ENCODE results near the gene DTYMK. TPM values are rescaled to one million over a fixed set of nuclear protein-coding genes. Genes with fewer than 3 reads are reported as not detected.

Gene DTYMK
- total and polyA plus RNA-seq, 3 donors from 2014 or later = 16.4 to 30.0 (median 27.4) TPM

- DNase-seq = no peak
- Histone ChIP-seq H3K4me3 (no peak overlapping the region), H3K27me3 (no peaks in the 10 kb centered on the region), H3K4me1 (no peaks in the 10 kb centered on the region), H3K27ac (no peak overlapping the region), H3K36me3 (ENCODE audit: low read depth, missing control alignments) (no peaks in the 10 kb centered on the region), H3K9me3 (no peaks in the 10 kb centered on the region)
- no peak for TF ChIP-seq CTCF (IDR thresholded peaks at IDR 0.05)
- TF ChIP-seq POLR2A (IDR thresholded peaks at IDR 0.05) = no peak
- 78 to 85% methylated on average over 16 to 21 of the region's 21 CpGs for WGBS, 2 donors
- intact Hi-C loops (cut with DNase I; ENCODE audit: low total_unique reads) = no loop called here
Observed at GRCh38 chr2:241673797-241674725, 12.6 kb downstream of the DTYMK start.

- Histone ChIP-seq H3K27me3 (no peaks in the 10 kb centered on the region), H3K36me3 (ENCODE audit: low read depth, missing control alignments) (no peaks in the 10 kb centered on the region), H3K4me1 (no peaks in the 10 kb centered on the region), H3K4me3 (no peak overlapping the region), H3K27ac (no peak overlapping the region), H3K9me3 (no peaks in the 10 kb centered on the region)
- TF ChIP-seq POLR2A (IDR thresholded peaks at IDR 0.05) = no peak
- no peak for TF ChIP-seq CTCF (IDR thresholded peaks at IDR 0.05)
- intact Hi-C loops (cut with DNase I; ENCODE audit: low total_unique reads) = no loop called here
- 92 to 96% methylated on average over 13 to 18 of the region's 18 CpGs for WGBS, 2 donors
- DNase-seq = no peak
Observed at GRCh38 chr2:241673189-241673663, 13.4 kb downstream of the DTYMK start.

- Histone ChIP-seq H3K4me1 (no peaks in the 10 kb centered on the region), H3K27ac (no peak overlapping the region), H3K9me3 (no peaks in the 10 kb centered on the region), H3K4me3 (no peak overlapping the region), H3K36me3 (ENCODE audit: low read depth, missing control alignments) (no peaks in the 10 kb centered on the region), H3K27me3 (no peaks in the 10 kb centered on the region)
- WGBS, 2 donors = 92% methylated on average over 34 to 42 of the region's 42 CpGs
- intact Hi-C loops (cut with DNase I; ENCODE audit: low total_unique reads) = no loop called here
- TF ChIP-seq CTCF (IDR thresholded peaks at IDR 0.05) (no peak), POLR2A (IDR thresholded peaks at IDR 0.05) (no peak)
- no peak for DNase-seq
Observed at GRCh38 chr2:241672243-241673188, 14.1 kb downstream of the DTYMK start.

- no peak for DNase-seq
- no peaks in the 10 kb centered on the region for H3K9me3 ChIP-seq
- H3K27me3 ChIP-seq = no peaks in the 10 kb centered on the region
- no peak for TF ChIP-seq CTCF (IDR thresholded peaks at IDR 0.05)
- TF ChIP-seq POLR2A (IDR thresholded peaks at IDR 0.05) = no peak
- H3K4me1 ChIP-seq = no peaks in the 10 kb centered on the region
- no peak overlapping the region for H3K4me3 ChIP-seq
- H3K27ac ChIP-seq = no peak overlapping the region
- no peaks in the 10 kb centered on the region for H3K36me3 ChIP-seq (ENCODE audit: low read depth, missing control alignments)
- 91 to 92% methylated on average over 18 to 31 of the region's 31 CpGs for WGBS, 2 donors
- intact Hi-C loops (cut with DNase I; ENCODE audit: low total_unique reads) = no loop called here
Observed at GRCh38 chr2:241671457-241672240, 15.0 kb downstream of the DTYMK start.

Data from testis (tissue), 3 donors.